ENCODE data around the gene MCM3.

The MCM3 gene

GRCh38 chr6:52245425-52245824, 39.1 kb downstream of the MCM3 start:
- Histone ChIP-seq H3K79me2 (ENCODE audit: insufficient read depth, low read length) (no peaks in the 10 kb centered on the region), H3K4me3 (ENCODE audit: low read length, poor library complexity, severe bottlenecking) (no peak overlapping the region), H3K9me2 (replicated peaks; ENCODE audit: low read depth, low read length) (no peaks in the 10 kb centered on the region), H4K20me1 (ENCODE audit: insufficient read depth, low read length, poor library complexity, severe bottlenecking) (no peaks in the 10 kb centered on the region), H3K9me3 (ENCODE audit: insufficient read depth, low read depth, low read length) (no peaks in the 10 kb centered on the region), H3F3A (ENCODE audit: low read depth) (no peaks in the 10 kb centered on the region), H3K4me1 (ENCODE audit: insufficient read depth, low read length, poor library complexity, severe bottlenecking) (peaks cover 23% of the 10 kb centered on the region), H3K36me3 (ENCODE audit: insufficient read depth, low read length) (no peaks in the 10 kb centered on the region), H3K27me3 (ENCODE audit: insufficient read depth, low read length, poor library complexity, severe bottlenecking) (no peaks in the 10 kb centered on the region), H3K4me2 (ENCODE audit: low read depth, low read length, poor library complexity, severe bottlenecking) (no peak overlapping the region), H3K9ac (ENCODE audit: low read depth, low read length, poor library complexity, severe bottlenecking) (no peak overlapping the region), H2AFZ (ENCODE audit: low read length) (no peak overlapping the region)
- no peak for TF ChIP-seq EZH2phosphoT487 (IDR thresholded peaks at IDR 0.05; ENCODE audit: borderline replicate concordance)
- no peak for TF ChIP-seq CTCF (conservative IDR thresholded peaks at IDR 0.05; ENCODE audit: low read length)

GRCh38 chr6:52244400-52244799, 40.1 kb downstream of the MCM3 start, which contains the start of gene IL17F:
IL17F (minus strand) TSS chr6:52244500; CDS start chr6:52244429, 71 bp downstream.
- H3K4me1 ChIP-seq (ENCODE audit: insufficient read depth, low read length, poor library complexity, severe bottlenecking), result peaks cover 14% of the 10 kb centered on the region
- no peak within 1 kb of the TSS for H3K4me2 ChIP-seq (ENCODE audit: low read depth, low read length, poor library complexity, severe bottlenecking)
- no peaks in the 10 kb centered on the region for H4K20me1 ChIP-seq (ENCODE audit: insufficient read depth, low read length, poor library complexity, severe bottlenecking)
- no peak within 1 kb of the TSS for H3K9ac ChIP-seq (ENCODE audit: low read depth, low read length, poor library complexity, severe bottlenecking)
- H3K4me3 ChIP-seq (ENCODE audit: low read length, poor library complexity, severe bottlenecking), result no peak within 1 kb of the TSS
- no peak within 1 kb of the TSS for H2AFZ ChIP-seq (ENCODE audit: low read length)
- no peaks in the 10 kb centered on the region for H3K9me2 ChIP-seq (replicated peaks; ENCODE audit: low read depth, low read length)
- H3K27me3 ChIP-seq (ENCODE audit: insufficient read depth, low read length, poor library complexity, severe bottlenecking), result no peaks in the 10 kb centered on the region
- no peaks in the 10 kb centered on the region for H3K9me3 ChIP-seq (ENCODE audit: insufficient read depth, low read depth, low read length)
- no peaks in the 10 kb centered on the region for H3K36me3 ChIP-seq (ENCODE audit: insufficient read depth, low read length)
- TF ChIP-seq CTCF (conservative IDR thresholded peaks at IDR 0.05; ENCODE audit: low read length) (no peak), EZH2phosphoT487 (IDR thresholded peaks at IDR 0.05; ENCODE audit: borderline replicate concordance) (no peak)
- H3K79me2 ChIP-seq (ENCODE audit: insufficient read depth, low read length), result no peaks in the 10 kb centered on the region
- H3F3A ChIP-seq (ENCODE audit: low read depth), result no peaks in the 10 kb centered on the region

- no peaks in the 10 kb centered on the region for H3K79me2 ChIP-seq (ENCODE audit: insufficient read depth, low read length)
- H3K9me2 ChIP-seq (replicated peaks; ENCODE audit: low read depth, low read length), result no peaks in the 10 kb centered on the region
- peaks cover 4% of the 10 kb centered on the region for H3K4me1 ChIP-seq (ENCODE audit: insufficient read depth, low read length, poor library complexity, severe bottlenecking)
- H3K9me3 ChIP-seq (ENCODE audit: insufficient read depth, low read depth, low read length), result no peaks in the 10 kb centered on the region
- no peaks in the 10 kb centered on the region for H3K27me3 ChIP-seq (ENCODE audit: insufficient read depth, low read length, poor library complexity, severe bottlenecking)
- no peak overlapping the region for H2AFZ ChIP-seq (ENCODE audit: low read length)
- TF ChIP-seq EZH2phosphoT487 (IDR thresholded peaks at IDR 0.05; ENCODE audit: borderline replicate concordance) (no peak), CTCF (conservative IDR thresholded peaks at IDR 0.05; ENCODE audit: low read length) (no peak)
- no peaks in the 10 kb centered on the region for H3K36me3 ChIP-seq (ENCODE audit: insufficient read depth, low read length)
- H3F3A ChIP-seq (ENCODE audit: low read depth), result no peaks in the 10 kb centered on the region
- no peak overlapping the region for H3K4me2 ChIP-seq (ENCODE audit: low read depth, low read length, poor library complexity, severe bottlenecking)
- no peaks in the 10 kb centered on the region for H4K20me1 ChIP-seq (ENCODE audit: insufficient read depth, low read length, poor library complexity, severe bottlenecking)
- H3K9ac ChIP-seq (ENCODE audit: low read depth, low read length, poor library complexity, severe bottlenecking), result no peak overlapping the region
- H3K4me3 ChIP-seq (ENCODE audit: low read length, poor library complexity, severe bottlenecking), result no peak overlapping the region
Measured at GRCh38 chr6:52243282-52243893, 41.2 kb downstream of the MCM3 start.

All from Loucy (cell line).